ENCODE data around the gene TSSK1B.

DNA sequence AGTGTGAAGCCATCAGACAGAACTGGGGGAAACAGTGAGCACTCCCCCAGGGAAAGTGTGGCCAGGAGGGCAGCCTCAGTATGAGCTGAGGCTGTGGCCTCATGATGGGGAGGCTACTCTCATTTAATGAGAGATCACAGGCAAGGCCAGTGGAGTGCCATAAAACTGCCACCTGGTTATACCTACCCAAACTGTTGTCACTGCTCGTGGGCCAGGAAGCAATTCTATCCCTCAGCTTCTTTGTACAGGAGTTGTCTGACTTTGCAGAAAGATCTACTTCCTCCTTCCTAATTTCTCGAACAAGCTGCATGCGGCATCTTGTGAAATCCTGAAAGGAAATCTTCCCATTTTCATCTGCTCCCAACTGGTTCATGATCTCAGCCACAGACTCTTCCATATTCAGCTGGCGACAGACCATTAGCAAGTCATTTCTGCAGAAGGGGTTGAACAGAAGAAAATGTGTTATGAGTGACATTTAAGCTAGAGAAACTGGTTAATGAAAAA is 50.0 kb downstream of the TSSK1B start:
- TF ChIP-seq RFX5 (IDR thresholded peaks at IDR 0.05; ENCODE audit: low read depth, low read length) (no peak), RAD21 (IDR thresholded peaks at IDR 0.05; ENCODE audit: low read length) (no peak), SMC3 (IDR thresholded peaks at IDR 0.05; ENCODE audit: low read depth, low read length) (no peak), CHD1 (IDR thresholded peaks at IDR 0.05; ENCODE audit: low read depth, low read length) (no peak)
- TF ChIP-seq, protein P1, sequence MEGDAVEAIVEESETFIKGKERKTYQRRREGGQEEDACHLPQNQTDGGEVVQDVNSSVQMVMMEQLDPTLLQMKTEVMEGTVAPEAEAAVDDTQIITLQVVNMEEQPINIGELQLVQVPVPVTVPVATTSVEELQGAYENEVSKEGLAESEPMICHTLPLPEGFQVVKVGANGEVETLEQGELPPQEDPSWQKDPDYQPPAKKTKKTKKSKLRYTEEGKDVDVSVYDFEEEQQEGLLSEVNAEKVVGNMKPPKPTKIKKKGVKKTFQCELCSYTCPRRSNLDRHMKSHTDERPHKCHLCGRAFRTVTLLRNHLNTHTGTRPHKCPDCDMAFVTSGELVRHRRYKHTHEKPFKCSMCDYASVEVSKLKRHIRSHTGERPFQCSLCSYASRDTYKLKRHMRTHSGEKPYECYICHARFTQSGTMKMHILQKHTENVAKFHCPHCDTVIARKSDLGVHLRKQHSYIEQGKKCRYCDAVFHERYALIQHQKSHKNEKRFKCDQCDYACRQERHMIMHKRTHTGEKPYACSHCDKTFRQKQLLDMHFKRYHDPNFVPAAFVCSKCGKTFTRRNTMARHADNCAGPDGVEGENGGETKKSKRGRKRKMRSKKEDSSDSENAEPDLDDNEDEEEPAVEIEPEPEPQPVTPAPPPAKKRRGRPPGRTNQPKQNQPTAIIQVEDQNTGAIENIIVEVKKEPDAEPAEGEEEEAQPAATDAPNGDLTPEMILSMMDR (conservative IDR thresholded peaks at IDR 0.05; ENCODE audit: low read depth, low read length), result no peak
